PC-9 (cell line): ENCODE results near the gene LSM11. TPM values are rescaled to one million over a fixed set of nuclear protein-coding genes. Genes with fewer than 3 reads are reported as not detected.

Source experiments
- BruUV-seq: library from RNA; stranded (reverse); fragments of 400-500 nt; replicated peaks from 2 replicates; lab custom pipeline; 2021; lab: Mats Ljungman, UMichigan
- CTCF ChIA-PET: fragments of 300-600 bp; sonication (Branson Sonifier 250); formaldehyde crosslinking; loops from one replicate; lab custom pipeline; 2022; ENCODE audit warnings: antibody characterized with exemption; lab: Charles Lee
- POLR2A ChIA-PET: fragments of 300-600 bp; sonication (Branson Sonifier 250); formaldehyde crosslinking; loops from one replicate; lab custom pipeline; 2022; ENCODE audit warnings: antibody characterized with exemption; ENCODE audit not compliant: unreplicated experiment; lab: Charles Lee
- DNase-seq, 2 experiments: peaks; one replicate each; pipeline versions ENCODE4 v3.0.0 to v3.0.0-alpha.2; 2015 to 2022; ENCODE audit warnings: mixed read lengths in 1 of 2
- H2AFZ ChIP-seq: fragments of 200-600 bp; sonication (generic); 2 replicates; pipeline ENCODE4 v1.8.1; 2017; ENCODE audit warnings: antibody characterized with exemption
- H3F3A ChIP-seq: fragments of 200-600 bp; sonication (generic); 2 replicates; pipeline ENCODE4 v1.8.1; 2017; ENCODE audit warnings: antibody characterized with exemption, mild to moderate bottlenecking, low read depth; ENCODE audit not compliant: insufficient read depth
- H3K27ac ChIP-seq: fragments of 200-600 bp; sonication (generic); 2 replicates; pipeline ENCODE4 v1.6.1; 2016; ENCODE audit warnings: mixed run types
- H3K27me3 ChIP-seq: fragments of 200-600 bp; sonication (generic); 2 replicates; pipeline ENCODE4 v1.6.1; 2016; ENCODE audit warnings: low read depth, mixed run types; ENCODE audit not compliant: insufficient read depth
- H3K36me3 ChIP-seq: fragments of 200-600 bp; sonication (generic); 2 replicates; pipeline ENCODE4 v1.6.1; 2016; ENCODE audit warnings: low read depth, mixed run types
- H3K4me1 ChIP-seq: fragments of 200-600 bp; sonication (generic); replicated peaks from 2 replicates; pipeline ENCODE4 v1.6.1; 2016; ENCODE audit warnings: mixed run types; ENCODE audit not compliant: insufficient read depth
- H3K4me2 ChIP-seq: fragments of 200-600 bp; sonication (generic); 2 replicates; pipeline ENCODE4 v1.6.1; 2017; ENCODE audit warnings: mixed run types
- H3K4me3 ChIP-seq: fragments of 200-600 bp; sonication (generic); 2 replicates; pipeline ENCODE4 v1.6.1; 2016; ENCODE audit warnings: mixed run types
- H3K79me2 ChIP-seq: fragments of 200-600 bp; sonication (generic); 2 replicates; pipeline ENCODE4 v1.6.1; 2017; ENCODE audit warnings: low read depth, mixed run types
- H3K9me2 ChIP-seq: fragments of 200-600 bp; sonication (generic); 2 replicates; pipeline ENCODE4 v1.8.1; 2017; ENCODE audit warnings: mild to moderate bottlenecking; ENCODE audit not compliant: insufficient read depth
- H3K9me3 ChIP-seq: fragments of 200-600 bp; sonication (generic); 2 replicates; pipeline ENCODE4 v1.8.1; 2016; ENCODE audit warnings: low read depth; ENCODE audit not compliant: insufficient read depth
- H4K20me1 ChIP-seq: fragments of 200-600 bp; sonication (generic); 2 replicates; pipeline ENCODE4 v1.8.1; 2017; ENCODE audit not compliant: insufficient read depth
- EZH2 ChIP-seq: fragments of 200-600 bp; sonication (generic); IDR thresholded peaks from 2 replicates; pipeline ENCODE4 v1.8.0; 2017; ENCODE audit warnings: antibody characterized with exemption, low read depth
- intact Hi-C: fragments of 100-400 bp; cut with micrococcal nuclease; formaldehyde crosslinking; loops from one replicate; pipeline ENCODE4 v1.10.0; 2022; ENCODE audit not compliant: unreplicated experiment
- total RNA-seq: library from RNA; stranded (reverse); gene quantifications from 2 replicates; pipeline ENCODE4 v1.2.3, GENCODE V29; 2021
- TF ChIP-seq, protein P1 (sequence below): fragments of 200-600 bp; sonication (generic); conservative IDR thresholded peaks from 2 replicates; pipeline ENCODE4 v1.6.1; 2017; ENCODE audit warnings: mixed run types, antibody characterized with exemption, mild to moderate bottlenecking, moderate library complexity

LSM11 gene
- total RNA-seq, 1 experiment from 2014 or later, result 1.9 TPM

- no peak for DNase-seq
- CTCF ChIA-PET, result no interaction called here
- no peak overlapping the region for H3K4me2 ChIP-seq
- BruUV-seq, result no TSS peak
- no peaks in the 10 kb centered on the region for H3K9me3 ChIP-seq
- TF ChIP-seq EZH2, result no peak
- TF ChIP-seq, protein P1, sequence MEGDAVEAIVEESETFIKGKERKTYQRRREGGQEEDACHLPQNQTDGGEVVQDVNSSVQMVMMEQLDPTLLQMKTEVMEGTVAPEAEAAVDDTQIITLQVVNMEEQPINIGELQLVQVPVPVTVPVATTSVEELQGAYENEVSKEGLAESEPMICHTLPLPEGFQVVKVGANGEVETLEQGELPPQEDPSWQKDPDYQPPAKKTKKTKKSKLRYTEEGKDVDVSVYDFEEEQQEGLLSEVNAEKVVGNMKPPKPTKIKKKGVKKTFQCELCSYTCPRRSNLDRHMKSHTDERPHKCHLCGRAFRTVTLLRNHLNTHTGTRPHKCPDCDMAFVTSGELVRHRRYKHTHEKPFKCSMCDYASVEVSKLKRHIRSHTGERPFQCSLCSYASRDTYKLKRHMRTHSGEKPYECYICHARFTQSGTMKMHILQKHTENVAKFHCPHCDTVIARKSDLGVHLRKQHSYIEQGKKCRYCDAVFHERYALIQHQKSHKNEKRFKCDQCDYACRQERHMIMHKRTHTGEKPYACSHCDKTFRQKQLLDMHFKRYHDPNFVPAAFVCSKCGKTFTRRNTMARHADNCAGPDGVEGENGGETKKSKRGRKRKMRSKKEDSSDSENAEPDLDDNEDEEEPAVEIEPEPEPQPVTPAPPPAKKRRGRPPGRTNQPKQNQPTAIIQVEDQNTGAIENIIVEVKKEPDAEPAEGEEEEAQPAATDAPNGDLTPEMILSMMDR, result no peak
- H3K27ac ChIP-seq, result no peak overlapping the region
- no peaks in the 10 kb centered on the region for H3K27me3 ChIP-seq
- H4K20me1 ChIP-seq, result no peaks in the 10 kb centered on the region
- H3K9me2 ChIP-seq, result no peaks in the 10 kb centered on the region
- peaks cover 5% of the 10 kb centered on the region for H3K4me1 ChIP-seq
- no peak overlapping the region for H2AFZ ChIP-seq
- POLR2A ChIA-PET, result no interaction called here
- no peaks in the 10 kb centered on the region for H3F3A ChIP-seq
- no peak overlapping the region for H3K4me3 ChIP-seq
- intact Hi-C loops, result no loop called here
- H3K36me3 ChIP-seq, result no peaks in the 10 kb centered on the region
- no peaks in the 10 kb centered on the region; the same call in 1 of the 2 replicates for H3K79me2 ChIP-seq
These were observed 5.9 kb downstream of the LSM11 start for GRCh38 chr5:157749462-157749799.

GRCh38 chr5:157750320-157750719 is 6.8 kb downstream of the LSM11 start:
- Histone ChIP-seq H3K9me2 (no peaks in the 10 kb centered on the region), H3K36me3 (no peaks in the 10 kb centered on the region), H3K4me2 (no peak overlapping the region), H3K79me2 (no peaks in the 10 kb centered on the region; the same call in 1 of the 2 replicates), H2AFZ (no peak overlapping the region), H3K27ac (no peak overlapping the region), H3K4me1 (no peaks in the 10 kb centered on the region), H3F3A (no peaks in the 10 kb centered on the region), H3K4me3 (no peak overlapping the region), H3K27me3 (no peaks in the 10 kb centered on the region), H3K9me3 (no peaks in the 10 kb centered on the region), H4K20me1 (no peaks in the 10 kb centered on the region)
- TF ChIP-seq, protein P1, result no peak
- no peak for TF ChIP-seq EZH2
- BruUV-seq, result no TSS peak
- CTCF ChIA-PET, result no interaction called here
- intact Hi-C loops, result no loop called here
- no peak for DNase-seq
- POLR2A ChIA-PET, result no interaction called here

- H3K79me2 ChIP-seq, result no peaks in the 10 kb centered on the region
- H3K9me2 ChIP-seq, result no peaks in the 10 kb centered on the region
- no TSS peak for BruUV-seq
- H4K20me1 ChIP-seq, result no peaks in the 10 kb centered on the region
- no peaks in the 10 kb centered on the region for H3F3A ChIP-seq
- POLR2A ChIA-PET, result no interaction called here
- TF ChIP-seq EZH2, result no peak
- TF ChIP-seq, protein P1, result no peak
- H3K9me3 ChIP-seq, result no peaks in the 10 kb centered on the region
- no peak overlapping the region for H2AFZ ChIP-seq
- H3K4me1 ChIP-seq, result no peaks in the 10 kb centered on the region
- no peak overlapping the region for H3K4me2 ChIP-seq
- H3K27ac ChIP-seq, result no peak overlapping the region
- CTCF ChIA-PET, result no interaction called here
- intact Hi-C loops, result no loop called here
- no peaks in the 10 kb centered on the region for H3K27me3 ChIP-seq
- H3K4me3 ChIP-seq, result no peak overlapping the region
- H3K36me3 ChIP-seq, result no peaks in the 10 kb centered on the region
- DNase-seq, result no peak
These were observed 12.6 kb downstream of the LSM11 start for GRCh38 chr5:157756122-157756521.
